ENCODE data around the gene NHSL1. TPM values are rescaled to one million over a fixed set of nuclear protein-coding genes. Genes with fewer than 3 reads are reported as not detected.

Gene NHSL1
- polyA plus RNA-seq, 1 donor: 49.5 TPM

- H3K9me3 ChIP-seq (ENCODE audit: control insufficient read depth, low read depth, low read length): no peaks in the 10 kb centered on the region
- H3K4me1 ChIP-seq (ENCODE audit: control insufficient read depth, insufficient read depth, low read length): peaks cover 4% of the 10 kb centered on the region
- no peaks in the 10 kb centered on the region for H3K36me3 ChIP-seq (ENCODE audit: control insufficient read depth, insufficient read depth, low read length)
- 80% methylated on average over 1 of the region's 7 CpGs for WGBS (ENCODE audit: insufficient coverage, low lambda C conversion rate)
- H3K27me3 ChIP-seq (ENCODE audit: control insufficient read depth, insufficient read depth, low read length): no peaks in the 10 kb centered on the region
- H3K27ac ChIP-seq (ENCODE audit: low read length): no peak overlapping the region
- no peak overlapping the region for H3K4me3 ChIP-seq (ENCODE audit: low read length)
- no peak for DNase-seq
Observed at GRCh38 chr6:138523347-138524210, 24.3 kb upstream of the NHSL1 start.

- no peak overlapping the region for H3K27ac ChIP-seq (ENCODE audit: low read length)
- DNase-seq: peak in 1 of 2 donors; percentile 62
- 40% methylated on average over 2 of the region's 4 CpGs for WGBS (ENCODE audit: insufficient coverage, low lambda C conversion rate)
Observed at GRCh38 chr6:138522611-138523010, 23.3 kb upstream of the NHSL1 start.

GRCh38 chr6:138521790-138522189 lies 22.5 kb upstream of the NHSL1 start:
- no peaks in the 10 kb centered on the region for H3K27me3 ChIP-seq (ENCODE audit: control insufficient read depth, insufficient read depth, low read length)
- H3K4me3 ChIP-seq (ENCODE audit: low read length): no peak overlapping the region
- H3K36me3 ChIP-seq (ENCODE audit: control insufficient read depth, insufficient read depth, low read length): no peaks in the 10 kb centered on the region
- WGBS (ENCODE audit: insufficient coverage, low lambda C conversion rate): 94% methylated on average over 5 of the region's 5 CpGs
- no peak overlapping the region for H3K27ac ChIP-seq (ENCODE audit: low read length)
- peaks cover 4% of the 10 kb centered on the region for H3K4me1 ChIP-seq (ENCODE audit: control insufficient read depth, insufficient read depth, low read length)
- H3K9me3 ChIP-seq (ENCODE audit: control insufficient read depth, low read depth, low read length): peaks cover 4% of the 10 kb centered on the region
- no peak for DNase-seq

More at GRCh38 chr6:138522611-138523010, 23.3 kb upstream of the NHSL1 start:
- peaks cover 3% of the 10 kb centered on the region for H3K9me3 ChIP-seq (ENCODE audit: control insufficient read depth, low read depth, low read length)
- peaks cover 4% of the 10 kb centered on the region for H3K4me1 ChIP-seq (ENCODE audit: control insufficient read depth, insufficient read depth, low read length)
- no peaks in the 10 kb centered on the region for H3K36me3 ChIP-seq (ENCODE audit: control insufficient read depth, insufficient read depth, low read length)
- no peak overlapping the region for H3K4me3 ChIP-seq (ENCODE audit: low read length)
- H3K27me3 ChIP-seq (ENCODE audit: control insufficient read depth, insufficient read depth, low read length): no peaks in the 10 kb centered on the region

GRCh38 chr6:138520463-138520862 lies 21.2 kb upstream of the NHSL1 start:
- H3K4me3 ChIP-seq (ENCODE audit: low read length): no peak overlapping the region
- no peak for DNase-seq
- WGBS (ENCODE audit: insufficient coverage, low lambda C conversion rate): no CpG with 5 or more reads among the region's 3 CpGs
- H3K27ac ChIP-seq (ENCODE audit: low read length): no peak overlapping the region
- H3K36me3 ChIP-seq (ENCODE audit: control insufficient read depth, insufficient read depth, low read length): no peaks in the 10 kb centered on the region
- peaks cover 4% of the 10 kb centered on the region for H3K9me3 ChIP-seq (ENCODE audit: control insufficient read depth, low read depth, low read length)
- no peaks in the 10 kb centered on the region for H3K27me3 ChIP-seq (ENCODE audit: control insufficient read depth, insufficient read depth, low read length)
- peaks cover 4% of the 10 kb centered on the region for H3K4me1 ChIP-seq (ENCODE audit: control insufficient read depth, insufficient read depth, low read length)

GRCh38 chr6:138518054-138518453 lies 18.8 kb upstream of the NHSL1 start:
- Histone ChIP-seq H3K36me3 (ENCODE audit: control insufficient read depth, insufficient read depth, low read length) (no peaks in the 10 kb centered on the region), H3K9me3 (ENCODE audit: control insufficient read depth, low read depth, low read length) (peaks cover 4% of the 10 kb centered on the region), H3K27ac (ENCODE audit: low read length) (no peak overlapping the region), H3K4me3 (ENCODE audit: low read length) (no peak overlapping the region), H3K4me1 (ENCODE audit: control insufficient read depth, insufficient read depth, low read length) (peaks cover 4% of the 10 kb centered on the region), H3K27me3 (ENCODE audit: control insufficient read depth, insufficient read depth, low read length) (no peaks in the 10 kb centered on the region)
- no peak for DNase-seq

GRCh38 chr6:138517635-138518034 lies 18.3 kb upstream of the NHSL1 start:
- peaks cover 4% of the 10 kb centered on the region for H3K4me1 ChIP-seq (ENCODE audit: control insufficient read depth, insufficient read depth, low read length)
- no peaks in the 10 kb centered on the region for H3K27me3 ChIP-seq (ENCODE audit: control insufficient read depth, insufficient read depth, low read length)
- no CpG with 5 or more reads among the region's 3 CpGs for WGBS (ENCODE audit: insufficient coverage, low lambda C conversion rate)
- no peak overlapping the region for H3K4me3 ChIP-seq (ENCODE audit: low read length)
- peak in 1 of 2 donors; percentile 58 for DNase-seq
- H3K9me3 ChIP-seq (ENCODE audit: control insufficient read depth, low read depth, low read length): peaks cover 4% of the 10 kb centered on the region
- H3K27ac ChIP-seq (ENCODE audit: low read length): no peak overlapping the region
- no peaks in the 10 kb centered on the region for H3K36me3 ChIP-seq (ENCODE audit: control insufficient read depth, insufficient read depth, low read length)

GRCh38 chr6:138515657-138516248 lies 16.5 kb upstream of the NHSL1 start:
- H3K4me3 ChIP-seq (ENCODE audit: low read length): no peak overlapping the region
- 72% methylated on average over 4 of the region's 12 CpGs for WGBS (ENCODE audit: insufficient coverage, low lambda C conversion rate)
- no peak overlapping the region for H3K27ac ChIP-seq (ENCODE audit: low read length)
- H3K9me3 ChIP-seq (ENCODE audit: control insufficient read depth, low read depth, low read length): peaks cover 4% of the 10 kb centered on the region
- DNase-seq: no peak
- no peaks in the 10 kb centered on the region for H3K36me3 ChIP-seq (ENCODE audit: control insufficient read depth, insufficient read depth, low read length)
- no peaks in the 10 kb centered on the region for H3K27me3 ChIP-seq (ENCODE audit: control insufficient read depth, insufficient read depth, low read length)
- no peaks in the 10 kb centered on the region for H3K4me1 ChIP-seq (ENCODE audit: control insufficient read depth, insufficient read depth, low read length)

- H3K4me1 ChIP-seq (ENCODE audit: control insufficient read depth, insufficient read depth, low read length): no peaks in the 10 kb centered on the region
- H3K9me3 ChIP-seq (ENCODE audit: control insufficient read depth, low read depth, low read length): peaks cover 4% of the 10 kb centered on the region
- DNase-seq: no peak
- no peaks in the 10 kb centered on the region for H3K36me3 ChIP-seq (ENCODE audit: control insufficient read depth, insufficient read depth, low read length)
- H3K27me3 ChIP-seq (ENCODE audit: control insufficient read depth, insufficient read depth, low read length): no peaks in the 10 kb centered on the region
- WGBS (ENCODE audit: insufficient coverage, low lambda C conversion rate): 96% methylated on average over 5 of the region's 9 CpGs
- H3K27ac ChIP-seq (ENCODE audit: low read length): no peak overlapping the region
- no peak overlapping the region for H3K4me3 ChIP-seq (ENCODE audit: low read length)
Observed at GRCh38 chr6:138514860-138515540, 15.7 kb upstream of the NHSL1 start.

GRCh38 chr6:138512609-138513008 lies 13.3 kb upstream of the NHSL1 start:
- H3K4me3 ChIP-seq (ENCODE audit: low read length): no peak overlapping the region
- peaks cover under 1% of the 10 kb centered on the region for H3K9me3 ChIP-seq (ENCODE audit: control insufficient read depth, low read depth, low read length)
- no peaks in the 10 kb centered on the region for H3K36me3 ChIP-seq (ENCODE audit: control insufficient read depth, insufficient read depth, low read length)
- H3K27ac ChIP-seq (ENCODE audit: low read length): no peak overlapping the region
- DNase-seq: no peak
- H3K4me1 ChIP-seq (ENCODE audit: control insufficient read depth, insufficient read depth, low read length): peaks cover 11% of the 10 kb centered on the region
- no CpG with 5 or more reads among the region's 8 CpGs for WGBS (ENCODE audit: insufficient coverage, low lambda C conversion rate)
- no peaks in the 10 kb centered on the region for H3K27me3 ChIP-seq (ENCODE audit: control insufficient read depth, insufficient read depth, low read length)

- H3K9me3 ChIP-seq (ENCODE audit: control insufficient read depth, low read depth, low read length): no peaks in the 10 kb centered on the region
- WGBS (ENCODE audit: insufficient coverage, low lambda C conversion rate): no CpG with 5 or more reads among the region's 3 CpGs
- no peak for DNase-seq
Observed at GRCh38 chr6:138510093-138510492, 10.8 kb upstream of the NHSL1 start.

More at GRCh38 chr6:138510093-138510492, 10.8 kb upstream of the NHSL1 start:
- no peaks in the 10 kb centered on the region for H3K27me3 ChIP-seq (ENCODE audit: control insufficient read depth, insufficient read depth, low read length)
- no peak overlapping the region for H3K4me3 ChIP-seq (ENCODE audit: low read length)
- peaks cover 27% of the 10 kb centered on the region for H3K4me1 ChIP-seq (ENCODE audit: control insufficient read depth, insufficient read depth, low read length)
- H3K27ac ChIP-seq (ENCODE audit: low read length): no peak overlapping the region
- no peaks in the 10 kb centered on the region for H3K36me3 ChIP-seq (ENCODE audit: control insufficient read depth, insufficient read depth, low read length)
